Esophagus muscularis mucosa (tissue), 4 donors: ENCODE measurements around the gene SFMBT1. TPM values are rescaled to one million over a fixed set of nuclear protein-coding genes. Genes with fewer than 3 reads are reported as not detected.

Source experiments
- DNase-seq: peaks from one replicate; pipeline ENCODE4 v3.0.0-alpha.2; 2017; ENCODE audit errors: extremely low spot score
- H3K27ac ChIP-seq, 4 donors: fragments of 200-600 bp; sonication (generic); replicated peaks in 1 of 4; 1 replicate in 3 of 4; 2 replicates in 1 of 4; pipeline ENCODE4 v1.5.1; 2016 to 2019; ENCODE audit warnings: mild to moderate bottlenecking in 1 of 4
- H3K27me3 ChIP-seq, 4 donors: fragments of 200-600 bp; sonication (generic); one replicate each; pipeline versions ENCODE4 v1.5.1 to v1.6.0; 2016 to 2019
- H3K36me3 ChIP-seq, 4 donors: fragments of 200-600 bp; sonication (generic); one replicate each; pipeline ENCODE4 v1.5.1; 2016 to 2019
- H3K4me1 ChIP-seq, 4 donors: fragments of 200-600 bp; sonication (generic); one replicate each; pipeline ENCODE4 v1.5.1; 2016 to 2019
- H3K4me3 ChIP-seq, 4 donors: fragments of 200-600 bp; sonication (generic); 1 replicate in 2 of 4; 2 replicates in 2 of 4; pipeline ENCODE4 v1.5.1; 2016 to 2019; ENCODE audit warnings: mild to moderate bottlenecking in 4 of 4, moderate library complexity in 1 of 4
- H3K9me3 ChIP-seq, 4 donors: fragments of 200-600 bp; sonication (generic); 1 replicate in 3 of 4; 2 replicates in 1 of 4; pipeline ENCODE4 v1.5.1; 2016 to 2019
- EP300 ChIP-seq: sonication (generic); formaldehyde crosslinking; IDR thresholded peaks from one replicate; pipeline ENCODE4 v1.6.1; 2017; ENCODE audit warnings: antibody characterized with exemption
- POLR2A ChIP-seq: fragments of 450-650 bp; IDR thresholded peaks from one replicate; pipeline ENCODE4 v1.6.1; 2017; ENCODE audit warnings: antibody characterized with exemption, moderate library complexity, mild to moderate bottlenecking, low read depth
- POLR2AphosphoS5 ChIP-seq, 2 donors: sonication (generic); formaldehyde crosslinking; IDR thresholded peaks; one replicate each; pipeline ENCODE4 v1.6.1; 2017; ENCODE audit warnings: antibody characterized with exemption in 2 of 2
- WGBS: methylation state at CpG from one replicate; pipeline ENCODE4 v1.1.5; 2018; 5-methylcytosine and 5-hydroxymethylcytosine counted together
- intact Hi-C: fragments of 100-400 bp; cut with DNase I; formaldehyde crosslinking; loops from one replicate; pipeline ENCODE4 v1.15.1; 2023
- total RNA-seq, 4 donors: library from RNA; depleted of rRNA; stranded (reverse); fragments of >200 nt; gene quantifications; one replicate each; pipeline versions ENCODE4 v1.1.0 to v1.2.1, GENCODE V29; 2016
- TF ChIP-seq, protein P1 (sequence below), 3 experiments: fragments of 200-600 bp in 2 of 3; fragments of 450-650 bp in 1 of 3; sonication (generic) in 2 of 3; IDR thresholded peaks; one replicate each; pipeline ENCODE4 v1.5.1; 2017 to 2019; ENCODE audit warnings: antibody characterized with exemption in 3 of 3, mild to moderate bottlenecking in 2 of 3, moderate library complexity in 1 of 3

The SFMBT1 gene
- total RNA-seq, 4 donors from 2014 or later = 15.4 to 27.6 (median 21.4) TPM

DNA sequence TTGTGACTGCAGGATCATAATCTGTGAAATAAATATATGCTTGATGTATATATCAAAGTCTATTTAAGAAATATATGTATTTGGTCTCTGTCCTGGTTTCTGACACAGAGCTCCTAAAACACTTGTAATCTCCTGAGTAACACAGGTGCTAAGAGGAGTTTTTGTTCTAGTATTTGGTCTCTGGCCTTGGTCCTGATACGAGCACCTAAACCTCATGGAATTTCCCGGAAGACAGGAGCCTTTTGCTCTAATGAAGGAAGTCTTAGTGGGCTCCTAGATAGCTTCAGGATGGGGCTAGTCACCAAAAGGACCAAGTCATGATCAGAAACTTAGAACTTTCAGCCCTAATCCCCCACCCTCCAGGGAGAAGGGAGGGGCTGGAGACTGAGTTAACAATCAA, 191.9 kb downstream of the SFMBT1 start:
- H3K27ac ChIP-seq = no peak overlapping the region
- no peak overlapping the region for H3K4me3 ChIP-seq
- peaks cover 0 to 21% (median 16%) of the 10 kb centered on the region in 4 donors for H3K4me1 ChIP-seq
- H3K27me3 ChIP-seq = no peaks in the 10 kb centered on the region
- TF ChIP-seq POLR2AphosphoS5 (IDR thresholded peaks at IDR 0.05) = no peak
- TF ChIP-seq EP300 = no peak
- no peak for TF ChIP-seq POLR2A
- TF ChIP-seq, protein P1, sequence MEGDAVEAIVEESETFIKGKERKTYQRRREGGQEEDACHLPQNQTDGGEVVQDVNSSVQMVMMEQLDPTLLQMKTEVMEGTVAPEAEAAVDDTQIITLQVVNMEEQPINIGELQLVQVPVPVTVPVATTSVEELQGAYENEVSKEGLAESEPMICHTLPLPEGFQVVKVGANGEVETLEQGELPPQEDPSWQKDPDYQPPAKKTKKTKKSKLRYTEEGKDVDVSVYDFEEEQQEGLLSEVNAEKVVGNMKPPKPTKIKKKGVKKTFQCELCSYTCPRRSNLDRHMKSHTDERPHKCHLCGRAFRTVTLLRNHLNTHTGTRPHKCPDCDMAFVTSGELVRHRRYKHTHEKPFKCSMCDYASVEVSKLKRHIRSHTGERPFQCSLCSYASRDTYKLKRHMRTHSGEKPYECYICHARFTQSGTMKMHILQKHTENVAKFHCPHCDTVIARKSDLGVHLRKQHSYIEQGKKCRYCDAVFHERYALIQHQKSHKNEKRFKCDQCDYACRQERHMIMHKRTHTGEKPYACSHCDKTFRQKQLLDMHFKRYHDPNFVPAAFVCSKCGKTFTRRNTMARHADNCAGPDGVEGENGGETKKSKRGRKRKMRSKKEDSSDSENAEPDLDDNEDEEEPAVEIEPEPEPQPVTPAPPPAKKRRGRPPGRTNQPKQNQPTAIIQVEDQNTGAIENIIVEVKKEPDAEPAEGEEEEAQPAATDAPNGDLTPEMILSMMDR (IDR thresholded peaks at IDR 0.05) = no peak
- H3K36me3 ChIP-seq = peaks cover 16 to 62% (median 44%) of the 10 kb centered on the region in 4 donors
- no peak for DNase-seq
- WGBS = 60% methylated on average over 1 of the region's 2 CpGs
- H3K9me3 ChIP-seq = no peaks in the 10 kb centered on the region
- intact Hi-C loops = no loop called here

Other genes starting within 250 kb of the SFMBT1 start
- gene ITIH4, start 215.4 kb downstream of the SFMBT1 start, total RNA-seq = 1 to 10 TPM; 2.0 to 4.6 (median 2.8) TPM
- 10 to 100 TPM in 3 of 4 donors, 1 to 10 TPM in 1; 6.6 to 17.7 (median 12.5) TPM for gene MUSTN1, start 211.1 kb downstream of the SFMBT1 start, total RNA-seq
- 10 to 100 TPM; 10.4 to 23.6 (median 14.7) TPM for gene STIMATE, start 148.5 kb downstream of the SFMBT1 start, total RNA-seq
- gene RFT1, start 84.4 kb upstream of the SFMBT1 start, total RNA-seq = 10 to 100 TPM in 1 of 4 donors, 1 to 10 TPM in 3; 6.8 to 10.3 (median 9.0) TPM
- 10 to 100 TPM in 3 of 4 donors, 1 to 10 TPM in 1; 7.0 to 16.7 (median 12.4) TPM for gene PRKCD, start 115.1 kb upstream of the SFMBT1 start, total RNA-seq
- gene TKT, start 209.9 kb upstream of the SFMBT1 start, total RNA-seq = 100 to 1,000 TPM; 295 to 524 (median 378) TPM